Measurements from ENCODE around the gene NR6A1.

DNA sequence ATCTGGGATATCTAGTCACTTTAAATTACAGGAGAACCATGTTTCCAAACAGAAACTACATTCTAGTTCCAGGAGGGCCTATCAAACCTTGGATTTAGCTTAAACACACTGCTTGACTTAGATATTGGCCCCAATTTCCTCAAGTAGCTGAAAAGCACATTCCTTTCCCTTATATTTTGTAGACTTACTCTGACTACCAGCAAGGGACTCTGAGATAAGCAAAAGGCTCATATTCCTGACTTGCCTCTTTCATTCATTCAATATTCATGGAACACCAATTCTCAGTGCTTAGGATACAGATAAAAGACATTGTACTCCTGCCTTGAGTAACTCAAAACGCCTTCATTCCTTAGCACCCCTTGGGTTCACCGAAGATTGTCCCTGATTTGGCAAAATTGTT is 11.8 kb downstream of the NR6A1 start:
- TF ChIP-seq POLR2A (IDR thresholded peaks at IDR 0.05; ENCODE audit: low read length) = no peak
- TF ChIP-seq GATA1 (IDR thresholded peaks at IDR 0.05; ENCODE audit: low read depth, low read length) = no peak
